Measurements from ENCODE around the gene KRTAP10-3. TPM values are rescaled to one million over a fixed set of nuclear protein-coding genes. Genes with fewer than 3 reads are reported as not detected.

The KRTAP10-3 gene
- total RNA-seq, 3 donors from 2014 or later = not detected

DNA sequence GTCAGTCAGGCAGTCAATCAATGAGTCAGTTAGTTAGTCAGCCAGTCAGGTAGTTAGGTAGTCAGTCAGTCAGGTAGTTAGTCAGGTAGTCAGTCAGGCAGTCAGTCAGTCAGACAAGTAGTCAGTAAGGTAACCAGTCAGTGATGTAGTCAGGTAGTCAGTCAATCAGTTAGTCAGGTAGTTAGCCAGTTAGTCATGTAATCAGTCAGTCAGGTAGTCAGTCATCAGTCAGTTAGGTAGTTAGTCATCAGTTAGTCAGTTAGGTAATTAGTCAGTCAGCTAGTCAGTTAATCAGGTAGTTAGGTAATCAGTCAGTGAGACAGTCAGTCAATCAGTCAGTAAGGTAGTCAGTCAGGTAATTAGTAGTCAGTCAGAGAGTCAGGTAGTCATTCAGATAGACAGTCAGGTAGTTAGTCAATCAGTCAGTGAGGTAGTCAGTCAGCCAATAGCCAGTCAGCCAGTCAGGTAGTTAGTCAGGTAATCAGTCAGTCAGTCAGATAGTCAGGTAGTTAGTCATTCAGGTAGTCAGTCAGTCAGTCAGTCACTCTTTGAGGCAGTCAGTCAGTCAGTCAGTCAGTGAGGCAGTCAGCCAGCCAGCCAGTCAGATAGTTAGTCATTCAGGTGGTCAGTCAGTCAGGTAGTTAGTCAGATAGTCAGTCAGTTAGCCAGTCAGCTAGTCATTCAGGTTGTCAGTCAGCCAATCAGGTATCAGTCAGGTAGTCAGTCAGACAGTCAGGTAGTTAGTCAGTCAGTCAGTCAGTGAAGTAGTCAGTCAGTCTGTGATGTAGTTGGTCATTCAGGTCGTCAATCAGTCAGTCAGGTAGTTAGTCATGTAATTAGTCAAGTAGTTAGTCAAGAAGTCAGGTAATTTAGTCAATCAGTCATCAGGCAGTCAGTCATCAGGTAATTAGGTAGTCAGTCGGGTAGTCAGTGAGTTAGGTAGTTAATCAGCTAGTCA, 33.9 kb downstream of the KRTAP10-3 start:
- peak in 1 of 2 donors; percentile 20 for DNase-seq (ENCODE audit: low spot score in 2 of 2)
- no peak for TF ChIP-seq POLR2AphosphoS5 (IDR thresholded peaks at IDR 0.05)
- TF ChIP-seq POLR2A (IDR thresholded peaks at IDR 0.05) = no peak
- TF ChIP-seq, protein P1, sequence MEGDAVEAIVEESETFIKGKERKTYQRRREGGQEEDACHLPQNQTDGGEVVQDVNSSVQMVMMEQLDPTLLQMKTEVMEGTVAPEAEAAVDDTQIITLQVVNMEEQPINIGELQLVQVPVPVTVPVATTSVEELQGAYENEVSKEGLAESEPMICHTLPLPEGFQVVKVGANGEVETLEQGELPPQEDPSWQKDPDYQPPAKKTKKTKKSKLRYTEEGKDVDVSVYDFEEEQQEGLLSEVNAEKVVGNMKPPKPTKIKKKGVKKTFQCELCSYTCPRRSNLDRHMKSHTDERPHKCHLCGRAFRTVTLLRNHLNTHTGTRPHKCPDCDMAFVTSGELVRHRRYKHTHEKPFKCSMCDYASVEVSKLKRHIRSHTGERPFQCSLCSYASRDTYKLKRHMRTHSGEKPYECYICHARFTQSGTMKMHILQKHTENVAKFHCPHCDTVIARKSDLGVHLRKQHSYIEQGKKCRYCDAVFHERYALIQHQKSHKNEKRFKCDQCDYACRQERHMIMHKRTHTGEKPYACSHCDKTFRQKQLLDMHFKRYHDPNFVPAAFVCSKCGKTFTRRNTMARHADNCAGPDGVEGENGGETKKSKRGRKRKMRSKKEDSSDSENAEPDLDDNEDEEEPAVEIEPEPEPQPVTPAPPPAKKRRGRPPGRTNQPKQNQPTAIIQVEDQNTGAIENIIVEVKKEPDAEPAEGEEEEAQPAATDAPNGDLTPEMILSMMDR (IDR thresholded peaks at IDR 0.05) = no peak
- H3K27ac ChIP-seq = no peak overlapping the region
- no peaks in the 10 kb centered on the region for H3K4me1 ChIP-seq
- intact Hi-C loops (cut with DNase I; ENCODE audit: low total_unique reads) = loop anchor here (10.0 kb wide), 1 partner anchor 150 kb away; no protein-coding TSS in a partner anchor
- H3K36me3 ChIP-seq = no peaks in the 10 kb centered on the region
- H3K4me3 ChIP-seq = no peak overlapping the region
- H3K27me3 ChIP-seq = peaks cover 0 to 12% of the 10 kb centered on the region in 2 donors
- H3K9me3 ChIP-seq = no peaks in the 10 kb centered on the region

DNA sequence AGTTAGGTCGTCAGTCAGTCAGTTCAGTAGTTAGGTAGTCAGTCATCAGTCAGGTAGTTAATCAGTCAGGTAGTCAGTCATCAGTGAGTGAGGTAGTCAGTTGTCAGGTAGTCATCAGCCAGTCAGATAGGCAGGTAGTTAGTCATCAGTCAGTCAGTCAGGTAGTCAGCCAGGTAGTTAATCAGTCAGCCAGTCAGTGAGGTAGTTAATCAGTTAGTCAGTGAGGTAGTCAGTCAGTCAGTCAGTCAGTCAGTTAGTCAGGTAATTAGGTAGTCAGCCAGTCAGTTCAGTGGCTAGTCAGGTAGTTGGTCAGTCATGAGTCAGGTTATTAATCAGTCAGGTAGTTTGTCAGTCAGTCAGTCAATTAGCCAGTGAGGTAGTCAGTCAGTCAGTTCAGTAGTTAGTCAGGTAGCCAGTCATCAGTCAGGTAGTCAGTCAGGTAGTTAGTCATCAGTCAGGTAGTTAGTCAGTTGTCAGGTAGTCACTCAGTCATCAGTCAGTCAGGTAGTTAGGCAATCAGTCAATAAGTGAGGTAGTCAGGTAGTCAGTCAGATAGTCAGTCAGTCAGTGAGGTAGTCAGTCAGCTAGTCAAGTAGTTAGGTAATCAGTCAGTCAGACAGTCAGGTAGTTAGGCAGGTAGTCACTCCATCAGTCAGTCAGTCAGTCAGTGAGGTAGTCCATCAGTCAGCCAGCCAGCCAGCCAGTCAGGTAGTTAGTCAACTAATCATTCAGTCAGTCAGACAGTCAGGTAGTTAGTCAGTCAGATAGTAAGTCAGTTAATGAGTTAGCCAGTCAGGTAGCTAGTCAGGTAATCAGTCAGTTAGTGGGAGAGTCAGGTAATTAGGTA, 34.8 kb downstream of the KRTAP10-3 start:
- Histone ChIP-seq H3K9me3 (no peaks in the 10 kb centered on the region), H3K27ac (no peak overlapping the region), H3K36me3 (no peaks in the 10 kb centered on the region), H3K4me1 (no peaks in the 10 kb centered on the region), H3K4me3 (no peak overlapping the region), H3K27me3 (peaks cover 0 to 16% of the 10 kb centered on the region in 2 donors)
- TF ChIP-seq POLR2AphosphoS5 (IDR thresholded peaks at IDR 0.05) (no peak), POLR2A (IDR thresholded peaks at IDR 0.05) (no peak)
- TF ChIP-seq, protein P1 (IDR thresholded peaks at IDR 0.05) = no peak
- intact Hi-C loops (cut with DNase I; ENCODE audit: low total_unique reads) = loop anchor here (10.0 kb wide), 1 partner anchor 151 kb away; no protein-coding TSS in a partner anchor
- DNase-seq (ENCODE audit: low spot score in 2 of 2) = no peak

DNA sequence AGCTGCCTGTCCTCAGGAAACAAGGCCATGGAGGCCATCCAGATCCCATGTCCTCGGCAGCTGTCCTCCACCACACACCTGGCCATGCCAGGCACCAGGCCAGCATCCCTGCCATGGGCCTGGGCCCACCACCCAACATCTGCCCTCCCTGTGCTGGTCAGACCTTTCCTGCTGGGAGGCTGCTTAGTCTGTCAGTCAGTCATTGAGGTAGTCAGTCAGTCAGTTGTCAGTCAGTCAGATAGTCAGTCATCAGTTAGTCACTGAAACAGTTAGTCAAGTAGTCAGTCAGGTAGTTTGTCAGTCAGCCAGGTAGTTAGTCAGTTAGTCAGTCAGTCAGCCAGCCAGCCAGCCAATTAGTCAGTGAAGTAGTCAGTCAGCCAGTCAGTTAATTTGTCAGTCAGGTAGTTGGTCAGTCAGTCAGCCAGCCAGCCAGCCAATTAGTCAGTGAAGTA, 35.8 kb downstream of the KRTAP10-3 start:
- H3K27ac ChIP-seq = no peak overlapping the region
- H3K4me3 ChIP-seq = no peak overlapping the region
- peaks cover 0 to 13% of the 10 kb centered on the region in 2 donors for H3K27me3 ChIP-seq
- intact Hi-C loops (cut with DNase I; ENCODE audit: low total_unique reads) = loop anchor here (10.0 kb wide), 1 partner anchor 152 kb away; no protein-coding TSS in a partner anchor
- DNase-seq (ENCODE audit: low spot score in 2 of 2) = peak in 1 of 2 donors; percentile 40
- H3K36me3 ChIP-seq = no peaks in the 10 kb centered on the region
- no peaks in the 10 kb centered on the region for H3K4me1 ChIP-seq
- H3K9me3 ChIP-seq = no peaks in the 10 kb centered on the region
- TF ChIP-seq, protein P1 (IDR thresholded peaks at IDR 0.05) = no peak
- TF ChIP-seq POLR2A (IDR thresholded peaks at IDR 0.05) (no peak), POLR2AphosphoS5 (IDR thresholded peaks at IDR 0.05) (no peak)

DNA sequence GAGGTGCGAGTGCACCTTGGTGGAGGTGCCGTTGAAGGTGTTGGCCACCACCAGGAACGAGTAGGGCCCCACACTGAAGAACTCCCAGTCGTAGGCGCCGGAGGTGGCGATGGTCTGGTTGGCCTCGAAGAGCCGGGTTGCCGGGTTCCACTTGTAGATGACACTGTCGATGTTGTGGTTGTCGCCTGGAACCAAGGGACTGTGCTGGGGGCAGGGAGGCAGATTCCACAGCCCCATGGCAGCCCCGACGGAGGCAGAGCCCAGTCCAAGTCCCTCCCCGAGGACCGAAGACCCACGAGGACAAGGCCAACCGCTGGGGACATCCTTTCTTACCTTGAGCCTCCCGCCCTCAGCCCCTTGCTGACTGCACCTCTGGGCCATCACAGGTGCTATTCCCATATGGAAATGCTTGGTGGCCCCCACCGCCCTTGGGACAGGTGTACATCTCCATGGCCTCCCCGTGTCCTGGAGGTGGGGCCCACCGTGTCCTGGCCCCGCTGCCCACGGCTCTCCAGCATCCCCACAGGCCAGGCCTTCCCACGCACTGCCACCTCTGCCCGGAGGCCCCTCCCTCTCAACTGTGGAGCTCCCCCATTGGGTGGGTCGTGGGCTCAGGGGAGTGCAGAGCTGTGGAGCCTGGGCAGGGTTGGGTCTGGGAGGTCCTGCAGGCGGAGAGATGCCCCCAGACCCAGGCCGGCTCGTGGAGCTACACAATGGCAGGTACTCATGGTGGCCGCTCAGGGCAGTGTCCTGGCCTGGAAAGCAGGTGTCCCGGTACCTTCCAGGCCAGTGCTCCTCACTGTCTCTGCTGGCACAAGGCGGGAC, 36.5 kb downstream of the KRTAP10-3 start:
- no peaks in the 10 kb centered on the region for H3K36me3 ChIP-seq
- no peaks in the 10 kb centered on the region for H3K9me3 ChIP-seq
- H3K4me1 ChIP-seq = no peaks in the 10 kb centered on the region
- H3K4me3 ChIP-seq = no peak overlapping the region
- H3K27me3 ChIP-seq = peaks cover 0 to 13% of the 10 kb centered on the region in 2 donors
- intact Hi-C loops (cut with DNase I; ENCODE audit: low total_unique reads) = loop anchor here (10.0 kb wide), 1 partner anchor 153 kb away; no protein-coding TSS in a partner anchor
- TF ChIP-seq POLR2A (IDR thresholded peaks at IDR 0.05) (no peak), POLR2AphosphoS5 (IDR thresholded peaks at IDR 0.05) (no peak)
- TF ChIP-seq, protein P1 (IDR thresholded peaks at IDR 0.05) = no peak
- no peak overlapping the region for H3K27ac ChIP-seq
- DNase-seq (ENCODE audit: low spot score in 2 of 2) = peak in 1 of 2 donors; percentile 37

Measured in breast epithelium (tissue), 4 donors.